ENCODE measurements around the gene CCNJL. TPM values are rescaled to one million over a fixed set of nuclear protein-coding genes. Genes with fewer than 3 reads are reported as not detected.

CCNJL gene
- total and polyA plus RNA-seq, 8 donors = 8.6 to 19.6 (median 10.6) TPM

DNA sequence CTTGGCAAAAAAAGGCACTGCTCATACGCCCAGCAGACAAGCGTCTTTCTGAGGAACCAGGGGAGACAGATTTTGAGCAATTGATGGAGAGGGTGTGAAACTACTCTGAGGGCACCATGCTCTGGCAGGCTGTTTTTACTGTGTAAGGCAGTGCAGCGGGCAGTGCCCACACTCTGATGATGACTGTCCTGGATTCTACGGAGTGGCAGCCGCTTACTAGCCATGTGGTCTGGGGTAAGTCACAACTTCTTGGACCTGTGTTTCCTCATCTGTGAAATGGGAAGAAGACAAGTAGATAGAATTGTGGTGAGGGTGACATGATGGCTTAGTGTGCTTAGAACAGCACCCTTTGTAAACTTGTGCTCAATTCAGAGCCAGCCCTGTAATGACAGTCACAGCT lies 44.2 kb downstream of the CCNJL start:
- Histone ChIP-seq H3K36me3 (no peaks in the 10 kb centered on the region), H3K4me1 (peaks cover 23 to 43% of the 10 kb centered on the region in 2 donors), H3K27ac (peak overlapping the region in 1 of 2 donors; percentile 66), H3K9me3 (no peaks in the 10 kb centered on the region), H3K4me3 (no peak overlapping the region), H3K27me3 (no peaks in the 10 kb centered on the region)
- intact Hi-C loops (cut with DNase I) = no loop called here
- no peak for TF ChIP-seq CTCF (IDR thresholded peaks at IDR 0.05)
- no peak for ATAC-seq
- DNase-seq = no peak

DNA sequence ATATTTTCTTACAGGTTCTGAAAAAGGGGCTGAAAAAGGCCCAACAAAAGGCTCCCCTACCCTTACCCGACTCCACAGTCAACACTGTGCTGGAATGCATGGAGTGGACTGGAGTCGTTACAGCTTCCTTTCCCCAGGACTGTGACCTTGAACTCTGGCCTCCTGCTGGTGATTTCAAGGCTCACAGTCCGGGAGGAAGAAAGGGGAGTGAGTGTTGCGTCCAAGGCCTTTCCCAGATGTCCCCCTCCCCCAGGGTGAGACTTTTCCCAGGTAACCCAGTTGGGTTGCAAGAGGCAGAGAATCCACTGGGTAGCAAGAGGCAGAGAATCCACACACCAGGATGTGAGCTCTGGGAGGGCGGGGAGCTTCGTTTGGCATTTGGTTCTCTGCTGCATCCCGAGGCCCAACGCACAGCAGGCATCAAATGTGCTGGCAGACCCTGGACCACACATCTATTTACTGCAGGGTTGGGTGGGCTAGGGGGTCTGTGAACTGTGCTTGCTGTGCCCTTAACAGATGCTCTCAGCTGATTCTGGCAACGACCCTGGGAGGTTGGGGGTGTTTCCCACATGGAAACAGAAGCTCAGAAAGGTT lies 45.5 kb downstream of the CCNJL start:
- H3K27ac ChIP-seq = no peak overlapping the region
- no peak for ATAC-seq
- no peak for DNase-seq
- intact Hi-C loops (cut with DNase I) = no loop called here
- TF ChIP-seq CTCF (IDR thresholded peaks at IDR 0.05) = no peak
- H3K4me1 ChIP-seq = peaks cover 23 to 51% of the 10 kb centered on the region in 2 donors
- H3K36me3 ChIP-seq = no peaks in the 10 kb centered on the region
- H3K9me3 ChIP-seq = no peaks in the 10 kb centered on the region
- H3K27me3 ChIP-seq = no peaks in the 10 kb centered on the region
- H3K4me3 ChIP-seq = no peak overlapping the region

GRCh38 chr5:160266044-160266443 lies 46.3 kb downstream of the CCNJL start:
- H3K9me3 ChIP-seq = no peaks in the 10 kb centered on the region
- H3K36me3 ChIP-seq = no peaks in the 10 kb centered on the region
- no peak overlapping the region for H3K27ac ChIP-seq
- no peak for TF ChIP-seq CTCF (IDR thresholded peaks at IDR 0.05)
- intact Hi-C loops (cut with DNase I) = no loop called here
- ATAC-seq (no peak), DNase-seq (no peak)
- no peaks in the 10 kb centered on the region for H3K27me3 ChIP-seq
- H3K4me1 ChIP-seq = peaks cover 19 to 48% of the 10 kb centered on the region in 2 donors
- no peak overlapping the region for H3K4me3 ChIP-seq

GRCh38 chr5:160263326-160263855 lies 49.0 kb downstream of the CCNJL start:
- H3K4me3 ChIP-seq = no peak overlapping the region
- H3K27ac ChIP-seq = no peak overlapping the region
- H3K4me1 ChIP-seq = peaks cover 6 to 24% of the 10 kb centered on the region in 2 donors
- ATAC-seq (no peak), DNase-seq (no peak)
- intact Hi-C loops (cut with DNase I) = no loop called here
- no peaks in the 10 kb centered on the region for H3K27me3 ChIP-seq
- no peaks in the 10 kb centered on the region for H3K9me3 ChIP-seq
- TF ChIP-seq CTCF (IDR thresholded peaks at IDR 0.05) = no peak
- H3K36me3 ChIP-seq = peaks cover 0 to 12% of the 10 kb centered on the region in 2 donors

GRCh38 chr5:160262151-160263074 lies 50.0 kb downstream of the CCNJL start:
- Histone ChIP-seq H3K36me3 (peaks cover 0 to 17% of the 10 kb centered on the region in 2 donors), H3K27me3 (no peaks in the 10 kb centered on the region), H3K27ac (no peak overlapping the region), H3K4me1 (peaks cover 4 to 16% of the 10 kb centered on the region in 2 donors), H3K9me3 (no peaks in the 10 kb centered on the region), H3K4me3 (no peak overlapping the region)
- DNase-seq = no peak
- intact Hi-C loops (cut with DNase I) = no loop called here
- ATAC-seq = no peak
- TF ChIP-seq CTCF (IDR thresholded peaks at IDR 0.05) = no peak

All from left lung (tissue), 10 donors.